Posterior cingulate gyrus (tissue), 11 donors: ENCODE measurements around the gene ITGA11.

Experiments used
- DNase-seq, 10 donors: peaks; one replicate each; pipeline versions ENCODE4 v3.0.0 to v3.0.0-alpha.2; 2020 to 2021; ENCODE audit warnings: mixed read lengths in 3 of 10
- intact Hi-C: fragments of 100-400 bp; cut with DNase I; formaldehyde crosslinking; loops from one replicate; pipeline ENCODE4 v1.15.1; 2023

Gene ITGA11

DNA sequence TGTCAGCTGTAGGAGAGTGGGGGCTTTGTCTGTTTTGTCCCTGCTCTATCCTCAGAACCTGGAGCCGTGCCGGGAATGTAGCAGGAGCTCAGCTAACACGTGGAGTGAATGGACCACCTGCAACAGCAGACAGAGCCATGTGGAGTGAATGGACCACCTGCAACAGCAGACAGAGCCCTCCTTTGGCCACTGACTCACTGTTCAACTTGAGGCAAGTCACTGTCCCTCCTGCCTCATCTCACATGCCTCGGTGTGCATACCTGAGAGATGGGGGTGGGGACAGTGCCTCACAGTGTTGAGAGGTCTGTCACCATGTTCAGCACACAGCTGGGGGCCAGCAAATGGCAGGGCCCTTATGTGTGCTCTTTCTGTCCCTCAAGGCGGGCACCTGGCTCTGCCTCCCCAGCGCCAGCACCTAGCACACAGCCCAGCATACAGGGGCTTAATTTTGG is 126.5 kb downstream of the ITGA11 start:
- intact Hi-C loops: loop anchor here (5.0 kb wide), 2 partner anchors 247 to 572 kb away; no protein-coding TSS in a partner anchor
- DNase-seq: no peak

DNA sequence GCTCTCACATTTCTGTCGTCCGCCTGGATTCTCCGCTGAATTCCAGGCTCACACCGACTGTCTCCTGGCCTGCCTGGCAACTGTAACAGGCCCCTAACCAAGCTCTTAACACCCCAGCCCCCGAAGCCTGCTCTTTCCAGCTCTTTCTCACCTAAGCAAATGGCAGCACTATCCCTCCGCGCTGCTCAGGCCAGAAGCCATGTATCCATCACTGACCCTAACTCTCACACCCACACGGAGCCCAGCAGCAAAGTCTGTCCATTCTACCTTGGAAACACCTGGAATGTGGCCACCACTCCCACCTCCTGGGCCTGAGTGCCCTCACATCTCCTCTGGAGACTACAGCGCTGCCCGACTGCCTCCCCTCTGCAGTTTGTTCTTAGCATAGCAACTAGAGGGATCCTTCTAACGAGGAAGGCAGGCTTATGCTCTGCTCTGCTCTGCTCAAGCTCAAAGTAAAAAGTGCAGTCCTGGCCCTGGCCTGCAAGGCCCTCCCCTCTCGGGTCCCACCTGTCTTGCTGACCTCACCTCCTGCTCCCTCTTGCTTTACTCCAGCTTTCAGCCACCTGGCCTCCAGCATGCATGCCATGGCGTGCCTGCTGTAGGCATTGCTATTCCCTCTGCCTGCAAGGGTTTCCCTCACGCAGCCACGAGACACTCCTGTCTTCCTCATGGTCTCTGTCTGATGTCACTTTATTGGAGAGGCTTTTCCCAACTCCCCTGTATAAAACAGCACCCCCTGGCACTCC is 127.2 kb downstream of the ITGA11 start:
- no peak for DNase-seq
- intact Hi-C loops: loop anchor here (5.0 kb wide), 2 partner anchors 248 to 573 kb away; no protein-coding TSS in a partner anchor

DNA sequence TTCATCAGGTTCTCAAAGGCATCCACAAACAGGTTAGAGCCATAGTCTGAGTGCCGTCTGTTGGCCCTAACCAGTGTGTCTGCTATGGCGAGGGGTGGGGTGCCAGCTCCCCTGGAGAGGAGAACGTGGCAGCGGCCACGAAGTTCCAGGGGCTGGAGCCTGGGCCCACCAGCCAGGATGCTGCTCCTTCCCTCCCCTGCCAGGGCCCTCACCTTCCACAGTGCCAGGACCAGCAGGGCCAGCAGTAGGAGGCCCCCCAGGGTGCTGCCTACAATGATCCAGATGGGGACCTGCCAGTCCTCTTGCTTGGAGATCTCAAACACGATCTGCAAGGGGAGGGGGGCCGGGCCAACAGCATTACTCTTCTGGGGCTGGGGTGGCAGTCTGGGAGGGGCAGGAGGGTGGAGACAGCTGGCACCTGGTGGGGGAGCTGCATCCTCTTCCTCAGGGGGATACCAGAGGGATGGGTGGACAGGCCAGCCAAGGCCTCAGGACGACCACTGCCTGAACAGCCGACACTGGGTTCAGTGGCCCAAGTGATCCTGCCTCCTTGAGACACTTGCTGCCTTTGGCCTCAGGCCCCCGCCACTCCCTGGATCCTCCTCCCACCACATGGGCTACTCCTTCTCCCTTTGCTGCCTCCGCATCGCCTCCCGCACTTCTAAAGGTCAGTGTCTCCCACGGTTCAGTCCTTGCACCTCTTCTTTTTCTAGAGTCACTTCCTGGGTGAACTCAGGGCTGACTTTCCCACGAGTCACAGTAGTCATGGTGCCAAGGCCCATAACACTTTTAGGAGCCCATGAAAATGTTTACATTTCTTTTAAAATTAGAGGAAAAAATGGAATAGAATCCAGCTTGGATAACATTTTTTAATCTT is 128.2 kb downstream of the ITGA11 start:
- intact Hi-C loops: no loop called here
- DNase-seq: peak in 2 of 10 donors; percentile 7 to 54

DNA sequence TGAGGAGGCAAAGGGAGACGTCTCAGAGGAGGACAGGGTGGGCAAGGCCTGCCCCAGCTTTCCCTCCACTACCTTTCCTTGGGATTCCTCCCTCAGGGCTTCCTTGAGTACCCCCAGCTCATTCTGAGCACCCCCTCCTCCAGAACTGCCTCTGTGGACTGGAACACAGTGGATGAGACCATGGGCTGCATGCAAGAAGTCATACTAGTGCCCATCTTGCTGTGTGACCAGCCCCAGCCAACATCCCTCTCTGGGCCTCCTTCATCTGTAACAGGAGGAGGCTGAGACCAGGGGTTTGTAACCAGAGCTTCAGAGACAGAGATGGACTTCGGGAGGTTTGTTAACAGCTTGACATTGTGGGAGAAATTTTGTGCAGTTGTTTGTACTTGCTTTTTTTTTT is 128.8 kb downstream of the ITGA11 start:
- intact Hi-C loops: no loop called here

DNA sequence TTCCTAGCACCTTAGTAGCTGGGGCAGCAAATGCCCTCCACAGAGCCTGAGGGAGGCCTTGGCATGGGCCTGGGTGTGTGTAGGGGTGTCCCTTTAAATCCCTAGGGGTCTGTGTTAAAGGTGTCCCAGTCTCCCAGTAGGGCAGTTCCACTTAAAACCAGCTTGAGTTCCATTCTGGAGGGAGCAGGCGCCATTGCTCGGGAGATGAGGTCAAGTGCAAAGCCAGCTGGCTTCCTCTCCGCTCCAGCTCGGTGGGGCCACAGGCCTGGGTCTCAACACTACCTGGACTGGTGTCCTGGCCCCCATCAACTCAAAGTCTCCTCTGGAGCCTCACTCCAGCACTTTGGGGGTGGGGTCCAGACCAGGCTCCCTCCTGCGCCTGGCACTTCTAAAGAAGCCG is 129.2 kb downstream of the ITGA11 start:
- intact Hi-C loops: no loop called here
- peak in 1 of 10 donors; percentile 2 for DNase-seq

More for the DNA sequence above, 128.8 kb downstream of the ITGA11 start:
- no peak for DNase-seq

DNA sequence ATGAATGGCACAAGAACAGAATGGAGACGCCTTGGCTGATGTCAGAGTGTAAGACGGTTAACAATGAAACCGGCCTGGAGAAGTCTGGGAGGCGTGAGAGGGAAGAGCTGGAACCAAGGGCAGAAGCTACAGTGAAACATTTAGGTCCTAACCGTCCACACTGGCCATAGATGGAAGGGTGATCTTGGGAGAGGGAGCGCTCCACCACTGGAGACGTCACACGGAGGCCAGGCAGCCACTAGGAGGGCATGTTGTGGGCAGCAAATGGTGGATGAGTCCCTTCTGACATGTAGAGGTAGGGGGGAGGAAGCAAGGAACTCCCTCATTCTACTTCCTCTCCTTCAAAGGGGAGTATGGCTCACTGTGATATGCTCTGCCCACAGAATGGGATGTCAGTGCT is 130.7 kb downstream of the ITGA11 start:
- intact Hi-C loops: no loop called here
- DNase-seq: peak in 1 of 10 donors; percentile 55

DNA sequence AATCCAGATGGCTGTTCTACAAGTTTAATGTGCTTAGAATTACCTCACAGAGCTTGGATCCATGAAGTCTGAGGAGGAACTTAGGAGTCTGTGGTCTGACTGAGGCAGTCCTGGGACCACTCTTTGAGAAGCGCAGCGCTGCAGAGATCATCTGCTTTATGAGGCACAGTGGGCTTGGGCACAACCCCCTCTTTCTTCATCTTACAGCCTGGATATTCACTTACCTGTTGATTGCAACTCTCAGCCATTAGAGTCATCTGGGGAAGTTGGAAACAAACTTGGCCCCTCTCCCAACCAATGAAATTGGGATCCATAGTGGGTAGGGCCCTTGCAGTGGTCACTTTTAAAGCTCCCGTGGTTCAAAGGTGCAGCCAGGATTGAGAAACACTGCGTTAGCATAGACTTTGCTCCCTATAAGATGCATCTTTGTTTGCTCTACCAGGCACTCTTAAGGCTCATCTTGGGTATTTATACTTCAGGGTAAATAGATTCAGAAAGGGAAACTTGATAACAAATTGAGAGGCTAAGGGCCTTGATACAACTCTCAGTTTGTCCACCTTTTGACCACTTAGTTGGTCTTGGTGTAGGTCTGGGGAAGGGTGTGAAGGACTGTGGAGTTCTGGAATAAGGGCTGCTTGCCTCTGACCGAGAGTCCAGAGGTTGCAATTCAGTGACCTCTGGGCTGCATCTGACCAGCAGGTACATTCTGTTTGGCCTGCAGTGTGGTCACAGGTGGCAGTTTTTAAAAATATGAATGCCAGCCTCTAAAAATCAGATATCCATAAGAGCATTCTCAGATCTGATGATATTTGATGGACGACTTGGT is 131.6 kb downstream of the ITGA11 start:
- intact Hi-C loops: no loop called here
- peak in 1 of 10 donors; percentile 5 for DNase-seq

DNA sequence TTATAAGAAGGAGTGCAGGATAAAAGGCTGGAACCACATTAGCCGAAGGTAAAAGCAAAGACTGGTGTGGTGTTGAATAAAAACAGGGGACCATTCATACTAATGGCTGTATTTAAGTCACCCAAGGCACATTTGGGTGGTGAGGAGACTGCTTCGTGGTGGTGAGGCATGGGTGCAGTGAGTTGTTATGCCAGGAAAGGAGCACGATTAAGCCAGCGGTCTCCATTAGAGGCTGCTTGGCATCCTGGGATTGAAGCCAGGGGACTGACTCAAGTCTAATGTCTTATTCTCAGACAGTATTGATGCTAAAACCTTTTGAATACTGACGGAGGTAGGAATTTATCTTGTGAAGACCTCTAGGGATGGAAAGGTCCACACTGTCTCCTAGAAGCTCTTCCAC is 132.5 kb downstream of the ITGA11 start:
- peak in 1 of 10 donors; percentile 12 for DNase-seq
- intact Hi-C loops: no loop called here

DNA sequence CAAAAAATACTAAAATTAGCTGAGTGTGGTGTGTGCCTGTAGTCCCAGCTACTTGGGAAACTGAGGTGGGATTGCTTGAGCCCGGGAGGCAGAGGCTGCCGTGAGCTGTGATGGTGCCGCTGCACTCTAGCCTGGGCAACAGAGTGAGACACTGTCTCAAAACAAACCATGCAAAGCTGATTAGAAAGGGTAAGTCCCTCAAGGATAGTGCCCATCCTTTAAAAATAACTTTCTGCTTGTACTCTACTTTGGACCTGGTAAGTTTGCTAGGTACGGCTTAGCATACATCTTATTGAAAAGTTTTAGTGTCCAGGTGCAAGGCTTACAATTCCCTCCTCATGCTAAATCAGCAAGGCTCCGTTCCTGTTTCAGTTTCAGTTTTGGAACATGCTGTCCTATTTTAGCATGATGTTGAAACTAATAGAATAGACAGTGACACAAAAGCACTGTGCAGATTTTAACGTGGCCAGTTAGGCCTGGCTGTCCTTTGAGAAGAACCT is 133.0 kb downstream of the ITGA11 start:
- intact Hi-C loops: no loop called here
- peak in 1 of 10 donors; percentile 4 for DNase-seq

DNA sequence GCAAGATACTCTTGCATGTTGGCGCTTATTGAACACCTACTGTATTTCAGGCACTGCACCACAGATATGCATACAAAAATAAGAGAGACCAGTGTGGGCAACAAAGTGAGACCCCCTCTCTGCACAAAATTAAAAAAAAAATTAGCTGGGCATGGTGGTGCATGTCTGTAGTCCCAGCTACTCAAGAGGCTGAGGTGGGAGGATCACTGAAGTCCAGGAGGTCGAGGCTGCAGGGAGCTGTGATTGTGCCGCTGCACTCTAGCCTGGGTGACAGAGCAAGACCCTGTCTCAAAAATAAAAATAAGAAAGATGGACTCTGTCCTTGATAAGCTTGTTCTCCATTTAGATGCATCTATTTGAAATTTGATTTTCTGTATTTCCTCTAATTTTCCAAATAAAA is 133.6 kb downstream of the ITGA11 start:
- DNase-seq: no peak
- intact Hi-C loops: no loop called here

DNA sequence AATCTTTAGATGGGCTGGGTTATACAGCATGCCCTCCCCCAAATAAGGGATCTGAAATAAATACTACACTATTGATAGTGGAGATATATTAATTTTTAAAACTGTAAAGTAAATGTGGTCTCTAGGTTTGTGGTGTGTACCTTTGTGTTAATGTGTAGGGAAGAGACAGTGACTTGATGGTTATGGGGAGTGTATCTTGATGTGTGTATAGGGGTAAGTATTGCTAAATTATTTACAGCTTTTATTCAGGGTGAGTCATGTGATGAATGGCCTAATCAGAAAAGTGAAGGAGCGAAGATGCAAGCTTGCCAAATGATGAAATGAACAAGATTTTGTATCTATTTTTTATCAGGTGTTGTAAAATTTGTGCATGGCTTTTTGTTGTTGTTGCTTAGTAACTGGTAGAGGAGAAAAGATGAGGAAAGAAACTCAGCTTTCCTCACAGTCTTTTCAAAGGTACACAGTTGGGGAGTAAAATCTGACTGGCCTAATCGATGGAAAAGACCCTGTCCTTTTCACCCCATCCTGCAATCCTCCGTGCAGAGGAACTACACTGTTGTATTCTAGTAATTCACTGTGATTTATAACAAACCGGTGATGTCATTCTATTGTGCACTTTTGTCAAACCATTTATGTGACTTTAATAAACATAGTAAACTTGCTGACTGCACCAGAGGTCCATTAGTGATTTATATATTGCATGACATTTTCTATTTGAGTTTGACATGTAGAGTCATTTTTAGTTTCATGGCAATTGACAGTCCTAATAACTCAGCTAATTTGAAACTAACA is 136.8 kb downstream of the ITGA11 start:
- no peak for DNase-seq
- intact Hi-C loops: no loop called here

DNA sequence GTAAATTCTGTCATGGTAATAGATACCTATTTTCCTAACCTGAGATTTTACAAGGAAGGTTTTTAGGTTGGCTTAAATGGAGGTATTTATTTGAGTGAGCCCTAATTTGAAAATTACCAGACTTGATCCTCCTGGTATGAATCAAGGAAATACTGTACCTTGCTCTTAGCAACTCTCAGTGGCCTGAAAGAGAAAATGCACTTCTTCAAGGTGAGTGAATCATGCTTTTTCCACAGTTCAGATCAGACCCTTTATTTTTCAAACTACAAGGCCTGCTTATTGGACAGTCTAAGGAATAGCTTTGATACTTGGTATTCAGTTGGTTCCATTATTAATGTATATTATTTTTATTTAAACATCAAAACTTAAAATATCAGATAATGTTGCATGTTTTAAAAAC is 139.0 kb downstream of the ITGA11 start:
- intact Hi-C loops: no loop called here
- DNase-seq: no peak

DNA sequence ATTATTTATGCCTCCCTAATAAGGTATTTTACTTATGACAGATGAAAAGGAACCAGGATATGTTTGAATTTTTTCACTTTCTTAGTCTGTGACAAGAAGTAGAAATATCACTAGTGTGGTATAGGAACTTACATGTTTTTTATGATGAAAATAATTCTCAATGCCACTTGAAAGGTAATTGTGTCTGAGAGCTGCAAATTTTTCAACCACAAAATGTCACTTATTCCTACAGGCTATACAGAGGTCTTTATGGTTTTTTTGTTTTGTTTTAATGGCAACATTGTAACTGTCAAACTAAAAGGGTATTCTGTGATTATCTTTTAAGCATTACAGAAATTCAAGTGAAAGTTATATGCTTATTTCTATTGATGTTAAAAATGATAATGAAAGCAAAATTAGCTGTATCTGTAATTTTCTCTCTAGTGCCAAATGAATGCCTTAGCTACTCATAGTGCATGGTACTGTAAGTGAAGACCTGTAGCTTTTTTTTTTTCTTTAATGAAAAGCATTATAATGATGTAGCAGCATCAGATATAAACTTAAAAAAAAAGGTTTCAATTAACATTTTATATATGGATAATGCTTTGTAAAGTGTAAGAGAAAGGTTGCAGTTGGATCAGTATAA is 139.7 kb downstream of the ITGA11 start:
- intact Hi-C loops: no loop called here

DNA sequence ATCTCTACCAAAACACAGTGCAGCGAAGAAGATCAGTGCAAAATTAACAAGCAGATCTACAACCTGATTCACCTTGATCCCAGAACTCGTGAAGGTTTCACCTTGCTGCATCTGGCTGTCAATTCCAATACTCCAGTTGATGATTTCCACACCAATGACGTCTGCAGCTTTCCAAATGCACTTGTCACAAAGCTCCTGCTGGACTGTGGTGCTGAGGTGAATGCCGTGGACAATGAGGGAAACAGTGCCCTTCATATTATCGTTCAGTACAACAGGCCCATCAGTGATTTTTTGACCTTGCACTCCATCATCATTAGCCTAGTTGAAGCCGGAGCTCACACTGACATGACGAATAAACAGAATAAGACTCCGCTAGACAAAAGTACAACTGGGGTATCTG is 141.2 kb downstream of the ITGA11 start:
- DNase-seq: no peak
- intact Hi-C loops: no loop called here

More for the DNA sequence above, 139.7 kb downstream of the ITGA11 start:
- no peak for DNase-seq

DNA sequence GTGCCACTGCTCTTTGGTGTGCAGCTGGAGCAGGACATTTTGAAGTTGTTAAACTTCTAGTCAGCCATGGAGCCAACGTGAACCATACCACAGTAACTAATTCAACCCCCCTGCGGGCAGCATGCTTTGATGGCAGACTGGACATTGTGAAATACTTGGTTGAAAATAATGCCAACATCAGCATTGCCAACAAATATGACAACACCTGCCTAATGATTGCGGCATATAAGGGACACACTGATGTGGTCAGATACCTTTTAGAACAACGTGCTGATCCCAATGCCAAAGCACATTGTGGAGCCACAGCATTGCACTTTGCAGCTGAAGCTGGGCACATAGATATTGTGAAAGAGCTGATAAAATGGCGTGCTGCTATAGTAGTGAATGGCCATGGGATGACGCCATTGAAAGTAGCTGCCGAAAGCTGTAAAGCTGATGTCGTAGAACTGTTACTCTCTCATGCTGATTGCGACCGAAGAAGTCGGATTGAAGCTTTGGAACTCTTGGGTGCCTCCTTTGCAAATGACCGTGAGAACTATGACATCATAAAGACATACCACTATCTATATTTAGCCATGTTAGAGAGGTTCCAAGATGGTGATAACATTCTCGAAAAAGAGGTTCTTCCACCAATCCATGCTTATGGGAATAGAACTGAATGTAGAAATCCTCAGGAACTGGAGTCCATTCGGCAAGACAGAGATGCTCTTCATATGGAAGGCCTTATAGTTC is 142.2 kb downstream of the ITGA11 start:
- intact Hi-C loops: no loop called here
- no peak for DNase-seq

DNA sequence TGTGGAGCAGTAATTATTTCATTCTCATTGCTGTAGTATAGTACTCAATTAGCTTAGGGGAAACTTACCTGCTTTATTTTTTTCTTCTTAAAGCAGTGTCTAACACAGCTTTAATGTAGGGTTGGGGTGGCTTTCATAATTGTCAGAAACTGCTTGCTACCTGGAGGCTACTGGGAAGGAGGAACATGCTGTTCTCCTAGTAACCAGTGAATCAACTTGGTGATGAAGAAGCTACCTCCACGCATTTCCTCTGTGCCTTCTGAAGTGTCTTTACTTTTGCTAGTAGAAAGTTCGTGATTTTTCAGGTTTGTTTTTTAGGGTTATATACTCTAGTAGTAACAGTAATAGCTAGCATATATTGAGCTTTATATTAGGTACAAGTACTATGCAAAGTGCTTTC is 142.9 kb downstream of the ITGA11 start:
- intact Hi-C loops: no loop called here
- no peak for DNase-seq

DNA sequence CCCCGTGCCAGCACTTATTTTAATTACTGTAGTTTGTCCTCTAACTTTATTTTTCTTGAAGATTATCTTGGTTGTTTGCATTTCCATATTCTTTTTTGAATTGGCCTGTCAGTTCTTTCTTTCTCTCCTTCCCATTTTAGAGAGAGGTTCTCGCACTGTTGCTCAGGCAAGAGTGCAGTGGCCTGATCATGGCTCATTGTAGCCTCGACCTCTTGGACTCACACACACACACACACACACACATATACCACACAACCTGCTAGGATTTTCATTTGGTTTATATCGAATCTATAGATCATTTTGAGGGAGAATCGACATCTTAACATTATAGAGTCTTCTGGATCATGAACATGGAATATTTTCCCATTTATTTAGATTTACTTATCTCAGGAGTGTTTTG is 145.7 kb downstream of the ITGA11 start:
- no peak for DNase-seq
- intact Hi-C loops: no loop called here

DNA sequence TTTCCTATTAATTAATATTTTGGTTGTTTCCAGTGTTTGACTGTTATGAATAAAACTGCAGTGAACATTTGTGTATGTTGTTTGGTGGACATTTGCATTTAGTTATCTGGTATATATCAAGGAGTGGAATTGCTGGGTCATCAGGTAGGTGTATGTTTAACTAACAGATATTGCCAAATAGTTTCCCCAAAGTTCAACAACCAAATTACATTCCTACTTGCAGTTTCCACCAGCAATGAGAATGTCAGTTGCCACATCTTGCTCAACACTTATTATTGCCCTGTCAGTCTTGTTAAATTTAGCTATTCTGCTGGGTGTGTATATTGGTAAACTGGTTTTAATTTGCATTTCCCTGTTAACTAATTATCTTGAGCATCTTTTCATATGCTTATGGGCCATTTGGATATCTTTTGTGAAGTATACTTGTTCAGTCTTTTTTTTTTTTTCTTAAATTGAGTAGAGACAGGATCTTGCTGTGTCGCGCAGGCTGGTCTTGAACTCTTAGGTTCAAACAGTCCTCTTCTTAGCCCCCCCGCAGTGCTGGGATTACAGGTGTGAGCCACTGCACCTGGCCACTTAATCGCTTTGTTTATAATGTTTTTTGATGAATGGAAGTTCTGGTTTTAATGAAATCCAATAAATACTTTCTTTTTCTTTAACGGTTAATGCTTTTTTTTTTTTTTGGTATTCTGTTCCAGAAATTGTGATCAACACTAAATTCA is 146.5 kb downstream of the ITGA11 start:
- DNase-seq: no peak

More for the DNA sequence above, 146.5 kb downstream of the ITGA11 start:
- intact Hi-C loops: no loop called here
